ENCODE results near the gene PDE6C. TPM values are rescaled to one million over a fixed set of nuclear protein-coding genes. Genes with fewer than 3 reads are reported as not detected.

The PDE6C gene
- total and polyA plus RNA-seq, 8 donors: not detected

GRCh38 chr10:93667795-93668194 lies 55.5 kb downstream of the PDE6C start:
- 45 to 73% (median 65%) methylated on average over 3 of the region's 3 CpGs for WGBS, 5 donors
- DNase-seq: no peak
- intact Hi-C loops (cut with DNase I; ENCODE audit: low total_unique reads): no loop called here
- peaks cover 0 to 7% (median 2%) of the 10 kb centered on the region in 4 donors for H3K4me1 ChIP-seq
- H3K27ac ChIP-seq: no peak overlapping the region
- no peaks in the 10 kb centered on the region for H3K9me3 ChIP-seq
- no peaks in the 10 kb centered on the region for H3K27me3 ChIP-seq
- H3K4me3 ChIP-seq: no peak overlapping the region
- TF ChIP-seq POLR2AphosphoS5 (IDR thresholded peaks at IDR 0.05) (no peak), CTCF (IDR thresholded peaks at IDR 0.05) (no peak), EP300 (IDR thresholded peaks at IDR 0.05) (no peak), POLR2A (IDR thresholded peaks at IDR 0.05) (no peak)
- peaks cover 19 to 80% (median 67%) of the 10 kb centered on the region in 4 donors for H3K36me3 ChIP-seq

GRCh38 chr10:93670372-93670771 lies 58.0 kb downstream of the PDE6C start:
- H3K4me3 ChIP-seq: no peak overlapping the region
- H3K27me3 ChIP-seq: no peaks in the 10 kb centered on the region
- DNase-seq: no peak
- H3K4me1 ChIP-seq: peaks cover 0 to 7% (median 2%) of the 10 kb centered on the region in 4 donors
- intact Hi-C loops (cut with DNase I; ENCODE audit: low total_unique reads): no loop called here
- peaks cover 19 to 82% (median 80%) of the 10 kb centered on the region in 4 donors for H3K36me3 ChIP-seq
- H3K9me3 ChIP-seq: no peaks in the 10 kb centered on the region
- no peak overlapping the region for H3K27ac ChIP-seq
- TF ChIP-seq POLR2A (IDR thresholded peaks at IDR 0.05): no peak
- TF ChIP-seq POLR2AphosphoS5 (IDR thresholded peaks at IDR 0.05): no peak
- TF ChIP-seq EP300 (IDR thresholded peaks at IDR 0.05): no peak
- no peak for TF ChIP-seq CTCF (IDR thresholded peaks at IDR 0.05)

- no peaks in the 10 kb centered on the region for H3K9me3 ChIP-seq
- no peak for TF ChIP-seq POLR2AphosphoS5 (IDR thresholded peaks at IDR 0.05)
- TF ChIP-seq EP300 (IDR thresholded peaks at IDR 0.05): no peak
- TF ChIP-seq POLR2A (IDR thresholded peaks at IDR 0.05): no peak
- no peak for TF ChIP-seq CTCF (IDR thresholded peaks at IDR 0.05)
- H3K27me3 ChIP-seq: no peaks in the 10 kb centered on the region
- intact Hi-C loops (cut with DNase I; ENCODE audit: low total_unique reads): no loop called here
- no peak for DNase-seq
- peaks cover 0 to 7% (median 2%) of the 10 kb centered on the region in 4 donors for H3K4me1 ChIP-seq
- no peak overlapping the region for H3K27ac ChIP-seq
- peaks cover 19 to 82% (median 80%) of the 10 kb centered on the region in 4 donors for H3K36me3 ChIP-seq
- 69 to 82% (median 77%) methylated on average over 2 of the region's 2 CpGs for WGBS, 5 donors
- no peak overlapping the region for H3K4me3 ChIP-seq
These were observed 58.7 kb downstream of the PDE6C start for GRCh38 chr10:93671042-93671441.

GRCh38 chr10:93672022-93672678 lies 59.8 kb downstream of the PDE6C start:
- H3K27ac ChIP-seq: no peak overlapping the region
- H3K4me1 ChIP-seq: peaks cover 0 to 7% (median 2%) of the 10 kb centered on the region in 4 donors
- TF ChIP-seq POLR2A (IDR thresholded peaks at IDR 0.05) (no peak), POLR2AphosphoS5 (IDR thresholded peaks at IDR 0.05) (no peak), EP300 (IDR thresholded peaks at IDR 0.05) (no peak), CTCF (IDR thresholded peaks at IDR 0.05) (no peak)
- intact Hi-C loops (cut with DNase I; ENCODE audit: low total_unique reads): no loop called here
- no peaks in the 10 kb centered on the region for H3K9me3 ChIP-seq
- peak in 1 of 2 donors; percentile 8 for DNase-seq
- H3K36me3 ChIP-seq: peaks cover 17 to 83% (median 81%) of the 10 kb centered on the region in 4 donors
- no peaks in the 10 kb centered on the region for H3K27me3 ChIP-seq
- 42 to 79% (median 69%) methylated on average over 2 of the region's 2 CpGs for WGBS, 5 donors
- H3K4me3 ChIP-seq: no peak overlapping the region
